Measurements from ENCODE around the gene ZNF138. TPM values are rescaled to one million over a fixed set of nuclear protein-coding genes. Genes with fewer than 3 reads are reported as not detected.
"Not testable (repeated sequence)": the region's sequence is repeated elsewhere in the genome, so short reads cannot be mapped to it uniquely, and the experiment has no call there.

The ZNF138 gene
- total RNA-seq, 1 donor from 2014 or later, result 5.1 TPM

GRCh38 chr7:64830926-64831325 lies 36.7 kb downstream of the ZNF138 start:
- TF ChIP-seq CTCF (IDR thresholded peaks at IDR 0.05; ENCODE audit: borderline replicate concordance), result no peak
- H3K4me3 ChIP-seq, result no peak overlapping the region
- H3K4me1 ChIP-seq, result no peaks in the 10 kb centered on the region
- intact Hi-C loops (cut with micrococcal nuclease), result no loop called here
- peaks cover 18% of the 10 kb centered on the region for H3K36me3 ChIP-seq
- H3K27me3 ChIP-seq (ENCODE audit: low read depth), result no peaks in the 10 kb centered on the region
- DNase-seq, result no peak
- no peaks in the 10 kb centered on the region for H3K9me3 ChIP-seq (replicated peaks)
- no peak overlapping the region for H3K27ac ChIP-seq (replicated peaks)

GRCh38 chr7:64832136-64832535 lies 37.9 kb downstream of the ZNF138 start:
- no peak overlapping the region for H3K4me3 ChIP-seq

GRCh38 chr7:64834989-64835388 lies 40.8 kb downstream of the ZNF138 start:
- Histone ChIP-seq H3K4me3 (no peak overlapping the region), H3K9me3 (replicated peaks) (no peaks in the 10 kb centered on the region), H3K4me1 (no peaks in the 10 kb centered on the region), H3K27ac (replicated peaks) (no peak overlapping the region), H3K27me3 (ENCODE audit: low read depth) (no peaks in the 10 kb centered on the region), H3K36me3 (peaks cover 14% of the 10 kb centered on the region)
- no peak for DNase-seq
- TF ChIP-seq CTCF (IDR thresholded peaks at IDR 0.05; ENCODE audit: borderline replicate concordance), result no peak
- intact Hi-C loops (cut with micrococcal nuclease), result no loop called here

More at GRCh38 chr7:64832136-64832535, 37.9 kb downstream of the ZNF138 start:
- intact Hi-C loops (cut with micrococcal nuclease), result no loop called here
- Histone ChIP-seq H3K27ac (replicated peaks) (no peak overlapping the region), H3K36me3 (peaks cover 18% of the 10 kb centered on the region), H3K4me1 (no peaks in the 10 kb centered on the region), H3K27me3 (ENCODE audit: low read depth) (no peaks in the 10 kb centered on the region), H3K9me3 (replicated peaks) (no peaks in the 10 kb centered on the region)
- no peak for TF ChIP-seq CTCF (IDR thresholded peaks at IDR 0.05; ENCODE audit: borderline replicate concordance)
- DNase-seq, result no peak

- H3K9me3 ChIP-seq (replicated peaks); intact Hi-C loops (cut with micrococcal nuclease); H3K4me1 ChIP-seq; H3K27me3 ChIP-seq (ENCODE audit: low read depth); H3K27ac ChIP-seq (replicated peaks); DNase-seq; H3K4me3 ChIP-seq: not testable (repeated sequence)
- peaks cover 14% of the 10 kb centered on the region for H3K36me3 ChIP-seq
Measured at GRCh38 chr7:64835856-64836255, 41.6 kb downstream of the ZNF138 start.

- DNase-seq; H3K9me3 ChIP-seq (replicated peaks); H3K27me3 ChIP-seq (ENCODE audit: low read depth); H3K4me3 ChIP-seq; H3K4me1 ChIP-seq; intact Hi-C loops (cut with micrococcal nuclease); H3K36me3 ChIP-seq; H3K27ac ChIP-seq (replicated peaks): not testable (repeated sequence)
Measured at GRCh38 chr7:64838051-64838450, 43.8 kb downstream of the ZNF138 start.

- TF ChIP-seq CTCF (IDR thresholded peaks at IDR 0.05; ENCODE audit: borderline replicate concordance), result no peak
- H3K27ac ChIP-seq (replicated peaks), result no peak overlapping the region
- H3K4me1 ChIP-seq, result no peaks in the 10 kb centered on the region
- no peaks in the 10 kb centered on the region for H3K9me3 ChIP-seq (replicated peaks)
- intact Hi-C loops (cut with micrococcal nuclease), result no loop called here
- H3K4me3 ChIP-seq, result no peak overlapping the region
- H3K27me3 ChIP-seq (ENCODE audit: low read depth), result no peaks in the 10 kb centered on the region
- no peaks in the 10 kb centered on the region for H3K36me3 ChIP-seq
- no peak for DNase-seq
Measured at GRCh38 chr7:64838691-64839090, 44.5 kb downstream of the ZNF138 start.

- no peaks in the 10 kb centered on the region for H3K36me3 ChIP-seq
- no peak for DNase-seq
- no peak overlapping the region for H3K4me3 ChIP-seq
- H3K27ac ChIP-seq (replicated peaks), result no peak overlapping the region
- H3K27me3 ChIP-seq (ENCODE audit: low read depth), result no peaks in the 10 kb centered on the region
- H3K4me1 ChIP-seq, result no peaks in the 10 kb centered on the region
- H3K9me3 ChIP-seq (replicated peaks), result no peaks in the 10 kb centered on the region
- no peak for TF ChIP-seq CTCF (IDR thresholded peaks at IDR 0.05; ENCODE audit: borderline replicate concordance)
- intact Hi-C loops (cut with micrococcal nuclease), result no loop called here
Measured at GRCh38 chr7:64839910-64840309, 45.7 kb downstream of the ZNF138 start.

All from left ventricle myocardium inferior (tissue), 1 donor.